DOHH2 (cell line): ENCODE measurements around the gene CRACR2A.

Experiments
- H3F3A ChIP-seq: fragments of 200-600 bp; sonication (generic), shearing (Covaris generic); 2 replicates; pipeline ENCODE4 v1.6.0; 2016; ENCODE audit warnings: antibody characterized with exemption, mild to moderate bottlenecking; ENCODE audit not compliant: control insufficient read depth, insufficient read depth
- H3K27ac ChIP-seq: fragments of 200-600 bp; sonication (generic); 2 replicates; pipeline ENCODE4 v1.5.1; 2014; ENCODE audit warnings: low read depth, mild to moderate bottlenecking, low read length, moderate library complexity
- H3K27me3 ChIP-seq: fragments of 200-600 bp; sonication (generic); 2 replicates; pipeline ENCODE4 v1.6.1; 2014; ENCODE audit warnings: mild to moderate bottlenecking, low read length, mixed read lengths; ENCODE audit not compliant: control insufficient read depth
- H3K36me3 ChIP-seq: fragments of 200-600 bp; sonication (generic); 2 replicates; pipeline ENCODE4 v1.6.1; 2014; ENCODE audit warnings: mild to moderate bottlenecking, low read length, moderate library complexity, mixed read lengths; ENCODE audit not compliant: control insufficient read depth
- H3K4me1 ChIP-seq: fragments of 200-600 bp; sonication (generic); 2 replicates; pipeline ENCODE4 v1.6.1; 2014; ENCODE audit warnings: mild to moderate bottlenecking, low read length, mixed read lengths; ENCODE audit not compliant: control insufficient read depth
- H3K4me2 ChIP-seq: fragments of 200-600 bp; sonication (generic); 2 replicates; pipeline ENCODE4 v1.6.0; 2014; ENCODE audit warnings: mild to moderate bottlenecking, low read length, moderate library complexity
- H3K4me3 ChIP-seq: fragments of 200-600 bp; sonication (generic); 2 replicates; pipeline ENCODE4 v1.5.1; 2014; ENCODE audit warnings: mild to moderate bottlenecking, low read length, mixed read lengths
- H3K79me2 ChIP-seq: fragments of 200-600 bp; sonication (generic); 2 replicates; pipeline ENCODE4 v1.6.1; 2014; ENCODE audit warnings: mild to moderate bottlenecking, low read length, mixed read lengths; ENCODE audit not compliant: control insufficient read depth
- H3K9me2 ChIP-seq: fragments of 200-600 bp; sonication (generic); replicated peaks from 2 replicates; pipeline ENCODE4 v1.6.1; 2014; ENCODE audit warnings: mild to moderate bottlenecking, low read length, mixed read lengths; ENCODE audit not compliant: control insufficient read depth
- H3K9me3 ChIP-seq: fragments of 200-600 bp; sonication (generic); 2 replicates; pipeline ENCODE4 v1.6.1; 2014; ENCODE audit warnings: antibody characterized with exemption, low read length, mixed read lengths; ENCODE audit not compliant: control insufficient read depth, insufficient read depth
- H4K20me1 ChIP-seq: fragments of 200-600 bp; sonication (generic); 2 replicates; pipeline ENCODE4 v1.6.0; 2014; ENCODE audit warnings: low read depth, mild to moderate bottlenecking, antibody characterized with exemption, low read length, moderate library complexity; ENCODE audit not compliant: control insufficient read depth, insufficient read depth
- CTCF ChIP-seq: fragments of 200-600 bp; sonication (generic); IDR thresholded peaks from one replicate; pipeline ENCODE4 v1.5.1; 2014; ENCODE audit warnings: antibody characterized with exemption, mild to moderate bottlenecking, low read depth, low read length; ENCODE audit not compliant: poor library complexity, severe bottlenecking
- EZH2phosphoT487 ChIP-seq: fragments of 200-600 bp; sonication (generic); IDR thresholded peaks from 2 replicates; pipeline ENCODE4 v1.6.1; 2017; ENCODE audit warnings: borderline replicate concordance, mild to moderate bottlenecking, antibody characterized with exemption, low read length, moderate library complexity, mixed read lengths

CRACR2A gene

GRCh38 chr12:3772380-3772779, 19.5 kb upstream of the CRACR2A start:
- peak overlapping the region; percentile 43 for H3K4me3 ChIP-seq
- no peaks in the 10 kb centered on the region for H3F3A ChIP-seq
- peak overlapping the region; percentile 52 for H3K27ac ChIP-seq
- H3K4me1 ChIP-seq: peaks cover 29% of the 10 kb centered on the region
- no peaks in the 10 kb centered on the region for H3K79me2 ChIP-seq
- H3K27me3 ChIP-seq: peaks cover 7% of the 10 kb centered on the region; the same call in 1 of the 2 replicates
- H4K20me1 ChIP-seq: no peaks in the 10 kb centered on the region
- TF ChIP-seq EZH2phosphoT487 (no peak), CTCF (no peak)
- no peaks in the 10 kb centered on the region for H3K9me2 ChIP-seq
- H3K4me2 ChIP-seq: peak overlapping the region; percentile 61
- H3K36me3 ChIP-seq: no peaks in the 10 kb centered on the region
- H3K9me3 ChIP-seq: no peaks in the 10 kb centered on the region

- Histone ChIP-seq H4K20me1 (no peaks in the 10 kb centered on the region), H3K79me2 (no peaks in the 10 kb centered on the region), H3K36me3 (no peaks in the 10 kb centered on the region), H3K4me2 (peak overlapping the region; percentile 61), H3K4me1 (peaks cover 29% of the 10 kb centered on the region), H3F3A (no peaks in the 10 kb centered on the region), H3K9me3 (no peaks in the 10 kb centered on the region), H3K9me2 (no peaks in the 10 kb centered on the region), H3K27me3 (peaks cover 7% of the 10 kb centered on the region; the same call in 1 of the 2 replicates), H3K27ac (peak overlapping the region; percentile 52), H3K4me3 (peak overlapping the region; percentile 43)
- TF ChIP-seq EZH2phosphoT487 (no peak), CTCF (no peak)
Measured at GRCh38 chr12:3771853-3772252, 18.9 kb upstream of the CRACR2A start.

- Histone ChIP-seq H3K79me2 (no peaks in the 10 kb centered on the region), H3K9me2 (no peaks in the 10 kb centered on the region), H3K27ac (no peak overlapping the region), H3K9me3 (no peaks in the 10 kb centered on the region), H3K4me1 (peaks cover 29% of the 10 kb centered on the region), H4K20me1 (no peaks in the 10 kb centered on the region), H3F3A (no peaks in the 10 kb centered on the region), H3K4me3 (no peak overlapping the region), H3K36me3 (no peaks in the 10 kb centered on the region), H3K27me3 (peaks cover 3% of the 10 kb centered on the region; the same call in 1 of the 2 replicates), H3K4me2 (peak overlapping the region; percentile 61; the same call in 1 of the 2 replicates)
- TF ChIP-seq CTCF: no peak
- no peak for TF ChIP-seq EZH2phosphoT487
Measured at GRCh38 chr12:3770891-3771290, 18.0 kb upstream of the CRACR2A start.
